ENCODE results near the gene GPSM3. TPM values are rescaled to one million over a fixed set of nuclear protein-coding genes. Genes with fewer than 3 reads are reported as not detected.
"Not testable (repeated sequence)": the region's sequence is repeated elsewhere in the genome, so short reads cannot be mapped to it uniquely, and the experiment has no call there.

The GPSM3 gene
- total and polyA plus RNA-seq, 7 donors: 1.5 to 5.1 (median 2.7) TPM

DNA sequence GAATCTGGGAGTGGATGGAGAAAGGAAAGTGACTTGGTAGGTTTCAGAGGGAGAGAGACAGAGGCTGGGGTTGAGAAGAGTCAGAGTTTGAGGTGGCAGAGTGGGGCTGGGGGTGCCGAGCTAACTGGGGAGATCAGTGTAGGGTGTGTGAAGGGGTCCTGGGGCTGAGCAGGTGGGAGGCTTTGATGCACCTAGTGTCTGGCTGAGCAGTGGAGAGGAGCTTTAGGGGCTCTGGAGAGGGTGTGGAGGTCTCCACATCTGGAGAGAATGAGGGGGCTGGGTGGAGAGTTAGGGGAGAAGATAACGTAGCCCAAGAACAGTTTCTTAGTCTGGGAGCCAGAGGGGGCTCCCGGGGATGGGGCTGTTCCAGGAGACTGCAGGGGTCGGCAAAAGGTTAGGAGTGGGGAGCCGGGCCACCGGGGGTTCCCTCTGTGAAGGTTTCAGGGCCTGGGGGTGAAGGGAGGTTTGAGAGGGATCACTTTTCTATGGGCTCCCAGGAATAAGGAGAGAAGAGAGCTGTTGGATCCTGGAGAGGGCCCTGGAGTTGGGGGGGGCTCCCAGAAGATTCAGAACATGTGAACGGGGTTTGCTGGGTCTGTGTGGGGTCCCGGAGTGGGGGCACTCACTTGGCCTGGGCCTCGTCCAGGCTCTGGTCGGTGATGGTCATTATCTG is 3.2 kb downstream of the GPSM3 start:
- intact Hi-C loops (cut with DNase I): no loop called here
- ATAC-seq: peak in 1 of 4 donors; percentile 0

DNA sequence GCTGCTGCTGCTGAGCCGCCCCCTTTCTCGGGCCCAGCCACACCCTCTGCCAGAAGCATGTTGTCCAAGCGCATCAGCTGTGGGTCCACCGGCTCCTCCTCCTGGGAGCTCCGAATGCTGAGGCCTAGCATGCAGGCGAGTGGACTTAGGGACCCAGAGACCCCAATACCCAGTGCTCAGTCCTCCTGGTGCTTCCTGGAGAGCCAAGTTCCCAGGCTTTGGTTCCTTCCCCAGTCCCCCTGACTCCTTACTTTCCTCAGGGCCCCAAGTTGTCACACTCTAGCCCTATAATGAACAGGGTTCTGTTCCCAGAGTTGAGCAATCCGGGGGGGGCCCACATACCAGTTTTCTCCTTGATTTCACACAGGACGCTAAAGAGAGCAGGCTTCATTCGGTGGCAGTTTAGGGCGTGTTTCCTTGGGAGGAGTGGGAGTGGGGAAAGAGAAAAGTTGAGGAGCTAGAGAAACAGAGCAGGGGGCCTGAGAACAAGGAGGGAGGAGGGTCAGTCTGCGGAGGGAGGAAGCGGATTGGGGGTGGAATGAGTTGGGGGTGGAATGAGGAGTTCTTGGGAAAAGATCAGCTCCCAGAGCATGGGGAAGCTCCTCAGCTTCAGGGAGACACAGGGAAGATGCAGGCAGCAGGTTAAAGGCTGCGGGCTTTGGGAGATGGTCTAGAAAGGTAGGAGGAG is 3.9 kb downstream of the GPSM3 start:
- DNase-seq (no peak), ATAC-seq (no peak)
- Histone ChIP-seq H3K4me1 (peaks cover 18% of the 10 kb centered on the region), H3K27ac (peak overlapping the region; percentile 91), H3K4me3 (peak overlapping the region; percentile 77), H3K27me3 (ENCODE audit: insufficient read depth in 3 of 3, low read length in 2 of 3) (no peaks in the 10 kb centered on the region), H3K36me3 (ENCODE audit: insufficient read depth in 1 of 2, low read depth in 1 of 2) (peaks cover 0 to 23% of the 10 kb centered on the region in 2 donors), H3K9me3 (no peaks in the 10 kb centered on the region)
- intact Hi-C loops (cut with DNase I): no loop called here
- TF ChIP-seq, protein P1, sequence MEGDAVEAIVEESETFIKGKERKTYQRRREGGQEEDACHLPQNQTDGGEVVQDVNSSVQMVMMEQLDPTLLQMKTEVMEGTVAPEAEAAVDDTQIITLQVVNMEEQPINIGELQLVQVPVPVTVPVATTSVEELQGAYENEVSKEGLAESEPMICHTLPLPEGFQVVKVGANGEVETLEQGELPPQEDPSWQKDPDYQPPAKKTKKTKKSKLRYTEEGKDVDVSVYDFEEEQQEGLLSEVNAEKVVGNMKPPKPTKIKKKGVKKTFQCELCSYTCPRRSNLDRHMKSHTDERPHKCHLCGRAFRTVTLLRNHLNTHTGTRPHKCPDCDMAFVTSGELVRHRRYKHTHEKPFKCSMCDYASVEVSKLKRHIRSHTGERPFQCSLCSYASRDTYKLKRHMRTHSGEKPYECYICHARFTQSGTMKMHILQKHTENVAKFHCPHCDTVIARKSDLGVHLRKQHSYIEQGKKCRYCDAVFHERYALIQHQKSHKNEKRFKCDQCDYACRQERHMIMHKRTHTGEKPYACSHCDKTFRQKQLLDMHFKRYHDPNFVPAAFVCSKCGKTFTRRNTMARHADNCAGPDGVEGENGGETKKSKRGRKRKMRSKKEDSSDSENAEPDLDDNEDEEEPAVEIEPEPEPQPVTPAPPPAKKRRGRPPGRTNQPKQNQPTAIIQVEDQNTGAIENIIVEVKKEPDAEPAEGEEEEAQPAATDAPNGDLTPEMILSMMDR (IDR thresholded peaks at IDR 0.05): no peak
- 17 to 28% (median 23%) methylated on average over 8 to 12 of the region's 13 CpGs for WGBS, 3 donors

More for the DNA sequence above, 3.2 kb downstream of the GPSM3 start:
- Histone ChIP-seq H3K27ac (peak overlapping the region; percentile 91), H3K36me3 (ENCODE audit: insufficient read depth in 1 of 2, low read depth in 1 of 2) (peaks cover 0 to 21% of the 10 kb centered on the region in 2 donors), H3K9me3 (no peaks in the 10 kb centered on the region), H3K4me1 (peaks cover 18% of the 10 kb centered on the region), H3K27me3 (ENCODE audit: insufficient read depth in 3 of 3, low read length in 2 of 3) (no peaks in the 10 kb centered on the region), H3K4me3 (peak overlapping the region; percentile 77)
- 1 to 7% (median 5%) methylated on average over 9 to 10 of the region's 10 CpGs for WGBS, 3 donors
- TF ChIP-seq, protein P1 (IDR thresholded peaks at IDR 0.05): no peak
- no peak for DNase-seq

DNA sequence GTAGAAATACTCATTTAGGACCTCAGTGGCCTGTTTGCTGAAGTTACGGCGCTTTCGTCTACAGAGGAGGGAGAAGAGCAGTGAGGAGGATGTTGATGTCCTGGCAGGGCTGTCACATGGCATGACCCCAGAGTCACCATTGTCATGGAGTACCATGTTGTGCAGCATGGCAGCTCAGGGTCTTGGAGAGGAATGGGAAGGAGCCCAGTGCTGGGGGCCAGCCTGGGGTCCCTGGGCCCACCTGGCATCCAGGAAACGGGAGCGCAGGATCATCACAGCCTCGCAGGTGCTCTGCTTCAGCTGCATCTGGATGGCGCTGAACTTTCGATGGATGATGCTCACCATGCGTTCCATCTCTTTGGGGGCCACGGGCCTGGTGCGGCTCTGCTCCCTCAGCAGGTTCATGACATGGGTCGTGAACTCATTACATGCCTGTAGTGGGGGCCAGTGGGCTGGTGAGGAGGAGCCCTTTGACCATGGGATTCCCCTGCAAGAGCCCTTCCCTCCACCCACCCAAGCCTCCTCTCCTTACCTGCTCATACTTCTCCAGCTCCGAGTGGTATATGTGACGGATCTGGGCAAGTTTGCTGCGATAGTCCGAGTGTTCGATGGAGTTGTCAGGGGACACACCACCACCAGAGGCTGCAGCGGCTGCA is 4.6 kb downstream of the GPSM3 start:
- H3K4me1 ChIP-seq: peaks cover 18% of the 10 kb centered on the region
- H3K27me3 ChIP-seq (ENCODE audit: insufficient read depth in 3 of 3, low read length in 2 of 3); DNase-seq; intact Hi-C loops (cut with DNase I); ATAC-seq; H3K9me3 ChIP-seq: not testable (repeated sequence)
- H3K4me3 ChIP-seq: peak overlapping the region; percentile 77
- peak overlapping the region; percentile 91 for H3K27ac ChIP-seq
- peaks cover 0 to 30% of the 10 kb centered on the region in 2 donors for H3K36me3 ChIP-seq (ENCODE audit: insufficient read depth in 1 of 2, low read depth in 1 of 2)
- 56 to 67% (median 61%) methylated on average over 16 to 18 of the region's 18 CpGs for WGBS, 3 donors

DNA sequence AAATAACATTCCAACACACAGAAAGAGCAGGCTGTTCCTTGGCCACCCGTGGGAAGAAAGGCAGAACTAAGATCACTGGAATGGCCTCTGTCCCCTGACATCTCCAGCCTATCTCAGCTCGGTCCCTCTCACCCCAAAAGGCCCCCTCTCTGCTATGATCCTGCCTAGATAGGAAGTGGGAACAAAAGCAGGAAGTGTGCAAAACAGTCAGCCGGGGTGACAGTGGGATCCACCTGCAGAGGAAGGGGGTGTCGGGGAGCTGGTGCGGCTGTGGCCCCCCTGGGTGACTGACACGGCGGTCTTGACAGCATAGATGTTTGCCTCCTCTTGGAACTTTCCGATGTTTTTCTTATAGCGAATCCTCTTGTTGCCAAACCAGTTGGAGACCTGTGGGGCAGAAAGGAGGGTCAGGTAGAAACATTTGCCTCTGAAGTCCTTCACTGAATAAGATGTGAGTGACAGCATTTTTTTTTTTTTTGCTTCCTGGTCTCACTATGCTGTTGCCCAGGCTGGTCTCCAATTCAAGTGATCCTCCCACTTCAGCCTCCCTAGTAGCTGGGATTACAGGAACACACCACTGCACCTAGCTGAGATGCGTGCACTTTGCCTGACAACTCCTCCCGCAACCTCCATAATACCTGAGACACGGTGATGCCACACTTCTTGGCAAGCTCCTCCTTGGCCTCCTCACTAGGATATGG is 5.3 kb downstream of the GPSM3 start:
- whole genome bisulfite sequencing, 3 donors: 68 to 75% (median 69%) methylated on average over 12 of the region's 12 CpGs
- Histone ChIP-seq H3K27ac (peak overlapping the region; percentile 76), H3K4me3 (no peak overlapping the region), H3K36me3 (ENCODE audit: insufficient read depth in 1 of 2, low read depth in 1 of 2) (peaks cover 0 to 34% of the 10 kb centered on the region in 2 donors), H3K27me3 (ENCODE audit: insufficient read depth in 3 of 3, low read length in 2 of 3) (no peaks in the 10 kb centered on the region), H3K4me1 (peaks cover 25% of the 10 kb centered on the region), H3K9me3 (no peaks in the 10 kb centered on the region)
- ATAC-seq: no peak
- intact Hi-C loops (cut with DNase I): no loop called here
- DNase-seq: no peak
- TF ChIP-seq, protein P1 (IDR thresholded peaks at IDR 0.05): no peak

DNA sequence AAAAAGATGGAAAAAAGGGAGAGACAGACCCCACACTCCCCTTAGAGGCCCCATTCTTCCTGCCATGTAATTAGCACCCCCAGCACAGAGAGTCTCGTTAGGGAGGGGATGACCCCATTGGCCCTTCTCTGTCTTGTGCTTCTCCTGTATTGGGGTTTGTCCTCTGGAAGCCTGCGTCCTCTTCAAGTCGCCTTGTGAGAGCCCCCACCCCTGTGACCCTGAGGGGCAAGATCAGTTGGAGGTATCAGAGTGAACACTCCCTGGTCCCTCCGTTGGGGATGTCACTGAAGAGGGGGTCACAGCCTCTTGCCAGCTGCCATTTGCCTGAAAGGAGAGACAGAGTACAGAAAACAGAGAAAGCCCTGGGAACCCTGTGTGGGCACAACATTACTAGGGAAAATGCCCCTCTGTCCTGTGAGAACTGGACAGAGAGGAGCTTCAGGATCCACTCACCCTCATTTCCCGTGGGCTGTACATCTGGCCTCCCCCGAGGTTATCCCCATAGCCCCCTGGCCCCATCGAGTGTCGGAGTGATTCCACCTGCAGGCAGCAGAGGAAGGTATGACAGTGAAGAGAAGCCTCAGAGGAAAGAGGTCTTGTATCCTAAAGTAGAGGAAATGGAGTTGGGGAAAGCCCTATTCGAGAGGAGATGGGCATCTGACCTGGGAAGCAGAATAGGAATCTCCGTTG is 6.1 kb downstream of the GPSM3 start:
- H3K4me1 ChIP-seq: peaks cover 25% of the 10 kb centered on the region
- 54 to 66% (median 60%) methylated on average over 10 of the region's 10 CpGs for WGBS, 3 donors
- H3K27ac ChIP-seq: peak overlapping the region; percentile 76

DNA sequence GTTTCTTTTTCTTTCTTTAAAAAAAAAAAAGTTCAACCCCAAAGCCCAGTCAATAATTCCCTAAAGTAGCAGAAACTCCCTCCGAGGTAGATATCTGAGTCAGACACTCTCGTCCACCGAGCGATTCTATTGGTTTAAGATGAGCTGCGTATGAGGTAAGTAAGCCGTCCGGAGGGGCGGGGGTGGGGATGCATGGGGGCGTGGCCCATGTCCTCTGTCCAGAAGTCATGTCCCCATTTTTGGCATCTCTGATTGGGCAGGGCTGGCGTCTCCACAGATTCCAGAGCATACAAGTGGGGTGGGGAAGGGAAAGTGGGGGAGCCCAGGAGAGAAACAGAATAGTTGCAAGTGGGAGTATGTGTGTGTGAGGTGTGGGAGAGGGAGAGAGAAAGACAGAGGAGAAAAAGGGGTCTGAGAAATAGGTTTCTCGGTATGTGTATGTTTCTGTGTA is 6.7 kb downstream of the GPSM3 start:
- H3K4me3 ChIP-seq: peak overlapping the region; percentile 7
- peak; percentile 74 to 85 (median 80) for ATAC-seq
- intact Hi-C loops (cut with DNase I); H3K27me3 ChIP-seq (ENCODE audit: insufficient read depth in 3 of 3, low read length in 2 of 3); H3K9me3 ChIP-seq: not testable (repeated sequence)
- peak; percentile 88 to 92 for DNase-seq
- peaks cover 0 to 46% of the 10 kb centered on the region in 2 donors for H3K36me3 ChIP-seq (ENCODE audit: insufficient read depth in 1 of 2, low read depth in 1 of 2)
- 6 to 15% (median 11%) methylated on average over 11 of the region's 11 CpGs for WGBS, 3 donors
- peak overlapping the region; percentile 76 for H3K27ac ChIP-seq
- H3K4me1 ChIP-seq: peaks cover 22% of the 10 kb centered on the region

More for the DNA sequence above, 6.1 kb downstream of the GPSM3 start:
- ATAC-seq; intact Hi-C loops (cut with DNase I); H3K27me3 ChIP-seq (ENCODE audit: insufficient read depth in 3 of 3, low read length in 2 of 3); H3K9me3 ChIP-seq; DNase-seq: not testable (repeated sequence)
- Histone ChIP-seq H3K36me3 (ENCODE audit: insufficient read depth in 1 of 2, low read depth in 1 of 2) (peaks cover 0 to 40% of the 10 kb centered on the region in 2 donors), H3K4me3 (peak overlapping the region; percentile 7)
